ENCODE results near the gene TMEM132C. TPM values are rescaled to one million over a fixed set of nuclear protein-coding genes. Genes with fewer than 3 reads are reported as not detected.

Gene TMEM132C
- total and polyA plus RNA-seq, 2 of the 13 experiments (the other 11 are each of a cell fraction or from before 2014, with no cell fraction given), result not detected

DNA sequence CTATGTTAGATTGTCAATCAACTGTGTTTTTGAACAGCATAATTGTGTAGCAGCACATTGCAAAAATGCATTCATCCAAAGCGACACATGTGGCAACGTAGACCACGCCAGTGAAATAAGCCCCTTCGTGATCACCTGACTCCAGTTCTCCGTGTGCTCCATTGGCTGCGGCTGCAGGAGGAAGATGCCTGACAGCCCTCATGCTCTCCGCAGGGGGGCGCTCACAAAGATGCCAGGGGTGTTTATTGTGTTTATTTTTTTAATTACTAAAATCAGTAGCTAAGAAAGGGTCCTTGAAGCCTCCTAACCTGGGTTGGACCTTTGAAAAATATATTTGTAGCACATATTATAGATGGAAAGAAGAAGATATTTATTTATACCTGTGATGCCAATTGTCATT, 440.5 kb downstream of the TMEM132C start (continued):
- TF ChIP-seq, protein P1, sequence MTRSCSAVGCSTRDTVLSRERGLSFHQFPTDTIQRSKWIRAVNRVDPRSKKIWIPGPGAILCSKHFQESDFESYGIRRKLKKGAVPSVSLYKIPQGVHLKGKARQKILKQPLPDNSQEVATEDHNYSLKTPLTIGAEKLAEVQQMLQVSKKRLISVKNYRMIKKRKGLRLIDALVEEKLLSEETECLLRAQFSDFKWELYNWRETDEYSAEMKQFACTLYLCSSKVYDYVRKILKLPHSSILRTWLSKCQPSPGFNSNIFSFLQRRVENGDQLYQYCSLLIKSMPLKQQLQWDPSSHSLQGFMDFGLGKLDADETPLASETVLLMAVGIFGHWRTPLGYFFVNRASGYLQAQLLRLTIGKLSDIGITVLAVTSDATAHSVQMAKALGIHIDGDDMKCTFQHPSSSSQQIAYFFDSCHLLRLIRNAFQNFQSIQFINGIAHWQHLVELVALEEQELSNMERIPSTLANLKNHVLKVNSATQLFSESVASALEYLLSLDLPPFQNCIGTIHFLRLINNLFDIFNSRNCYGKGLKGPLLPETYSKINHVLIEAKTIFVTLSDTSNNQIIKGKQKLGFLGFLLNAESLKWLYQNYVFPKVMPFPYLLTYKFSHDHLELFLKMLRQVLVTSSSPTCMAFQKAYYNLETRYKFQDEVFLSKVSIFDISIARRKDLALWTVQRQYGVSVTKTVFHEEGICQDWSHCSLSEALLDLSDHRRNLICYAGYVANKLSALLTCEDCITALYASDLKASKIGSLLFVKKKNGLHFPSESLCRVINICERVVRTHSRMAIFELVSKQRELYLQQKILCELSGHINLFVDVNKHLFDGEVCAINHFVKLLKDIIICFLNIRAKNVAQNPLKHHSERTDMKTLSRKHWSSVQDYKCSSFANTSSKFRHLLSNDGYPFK (CRISPR knock-in tag; IDR thresholded peaks at IDR 0.05; ENCODE audit: borderline replicate concordance), result no peak
- TF ChIP-seq ZNF724P (CRISPR knock-in tag; IDR thresholded peaks at IDR 0.05; ENCODE audit: borderline replicate concordance), result no peak
- TF ChIP-seq SYNCRIP (IDR thresholded peaks at IDR 0.05; ENCODE audit: insufficient read depth, low read depth, low read length), result no peak
- no peak for TF ChIP-seq ZNF550 (CRISPR knock-in tag; IDR thresholded peaks at IDR 0.05; ENCODE audit: borderline replicate concordance)
- no peak for TF ChIP-seq ZNF7 (CRISPR knock-in tag; IDR thresholded peaks at IDR 0.05)
- TF ChIP-seq, protein P2, sequence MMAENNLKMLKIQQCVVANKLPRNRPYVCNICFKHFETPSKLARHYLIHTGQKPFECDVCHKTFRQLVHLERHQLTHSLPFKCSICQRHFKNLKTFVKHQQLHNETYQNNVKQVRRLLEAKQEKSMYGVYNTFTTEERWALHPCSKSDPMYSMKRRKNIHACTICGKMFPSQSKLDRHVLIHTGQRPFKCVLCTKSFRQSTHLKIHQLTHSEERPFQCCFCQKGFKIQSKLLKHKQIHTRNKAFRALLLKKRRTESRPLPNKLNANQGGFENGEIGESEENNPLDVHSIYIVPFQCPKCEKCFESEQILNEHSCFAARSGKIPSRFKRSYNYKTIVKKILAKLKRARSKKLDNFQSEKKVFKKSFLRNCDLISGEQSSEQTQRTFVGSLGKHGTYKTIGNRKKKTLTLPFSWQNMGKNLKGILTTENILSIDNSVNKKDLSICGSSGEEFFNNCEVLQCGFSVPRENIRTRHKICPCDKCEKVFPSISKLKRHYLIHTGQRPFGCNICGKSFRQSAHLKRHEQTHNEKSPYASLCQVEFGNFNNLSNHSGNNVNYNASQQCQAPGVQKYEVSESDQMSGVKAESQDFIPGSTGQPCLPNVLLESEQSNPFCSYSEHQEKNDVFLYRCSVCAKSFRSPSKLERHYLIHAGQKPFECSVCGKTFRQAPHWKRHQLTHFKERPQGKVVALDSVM (CRISPR knock-in tag; IDR thresholded peaks at IDR 0.05), result no peak

GRCh38 chr12:128708789-128709188, 441.8 kb downstream of the TMEM132C start:
- H3K36me3 ChIP-seq (replicated peaks in 1 of 2; ENCODE audit: control insufficient read depth in 1 of 2, insufficient read depth in 2 of 2, low read length in 2 of 2), result no peaks in the 10 kb centered on the region
- no peak overlapping the region for H3K9ac ChIP-seq (ENCODE audit: insufficient read depth, low read depth, low read length)
- no peaks in the 10 kb centered on the region for H4K20me1 ChIP-seq (ENCODE audit: insufficient read depth, low read length)
- no peak for TF ChIP-seq DPF2 (CRISPR knock-in tag; IDR thresholded peaks at IDR 0.05; ENCODE audit: borderline replicate concordance, low read depth)
- TF ChIP-seq ZNF552 (CRISPR knock-in tag; IDR thresholded peaks at IDR 0.05; ENCODE audit: borderline replicate concordance), result no peak
- TF ChIP-seq ATF1 (CRISPR knock-in tag; IDR thresholded peaks at IDR 0.05), result no peak
- TF ChIP-seq STAG1 (CRISPR knock-in tag; IDR thresholded peaks at IDR 0.05), result no peak
- TF ChIP-seq ZNF563 (CRISPR knock-in tag; IDR thresholded peaks at IDR 0.05), result no peak
- no peak for TF ChIP-seq ISX (CRISPR knock-in tag; conservative IDR thresholded peaks at IDR 0.05)
- no peak for TF ChIP-seq ZNF597 (CRISPR knock-in tag; IDR thresholded peaks at IDR 0.05)
- no peak for TF ChIP-seq XRCC5 (optimal IDR thresholded peaks at IDR 0.05; ENCODE audit: low read length)
- no peak for TF ChIP-seq TCF7 (IDR thresholded peaks at IDR 0.05; ENCODE audit: low read depth)
- no peak for TF ChIP-seq KLF15 (CRISPR knock-in tag; IDR thresholded peaks at IDR 0.05; ENCODE audit: borderline replicate concordance)
- no TSS peak for BruUV-seq (replicated peaks)
- intact Hi-C loops (cut with micrococcal nuclease; ENCODE audit: unreplicated experiment) (no loop called here), in situ Hi-C loops (cut with HindIII; ENCODE audit: extremely low pct_ligation_motif_present, low pct_unique_long_range_greater_than_20kb) (no loop called here)
- no peak overlapping the region for H3K4me3 ChIP-seq (replicated peaks in 1 of 3; ENCODE audit: insufficient read depth in 1 of 3, low read depth in 2 of 3, low read length in 3 of 3)
- no peak for FAIRE-seq
- no peak for DNase-seq (ENCODE audit: low spot score)
- WGBS (ENCODE audit: low lambda C conversion rate), result 17% methylated on average over 6 of the region's 6 CpGs
- peaks cover 1 to 9% of the 10 kb centered on the region in 2 experiments; a peak in 2 of 5 replicates for H3K27me3 ChIP-seq (ENCODE audit: control insufficient read depth in 1 of 2, insufficient read depth in 2 of 2, low read length in 2 of 2)
- H3K27ac ChIP-seq (ENCODE audit: extremely low read length, insufficient read depth, low read length), result no peak overlapping the region
- no peaks in the 10 kb centered on the region for H3K4me1 ChIP-seq (ENCODE audit: insufficient read depth, low read length)
- no peak for ATAC-seq
- H3K9me3 ChIP-seq (ENCODE audit: low read length), result no peaks in the 10 kb centered on the region
- no peak overlapping the region for H3K4me2 ChIP-seq (ENCODE audit: low read depth, low read length)
- ChIA-PET CTCF (ENCODE audit: low intra/inter-chr PET ratio, low total read pairs) (no interaction called here), POLR2A (no interaction called here)
- no peak overlapping the region for H2AFZ ChIP-seq (ENCODE audit: low read length)
- no peaks in the 10 kb centered on the region for H3K79me2 ChIP-seq (ENCODE audit: insufficient read depth, low read length)
